ENCODE results near the gene SEZ6. TPM values are rescaled to one million over a fixed set of nuclear protein-coding genes. Genes with fewer than 3 reads are reported as not detected.
"Not testable (repeated sequence)": the region's sequence is repeated elsewhere in the genome, so short reads cannot be mapped to it uniquely, and the experiment has no call there.

The SEZ6 gene
- polyA plus RNA-seq, 2 of the 4 experiments (the other 2 are of a cell fraction): not detected

- no peak for TF ChIP-seq CTCF (IDR thresholded peaks at IDR 0.05)
These were observed 69.9 kb downstream of the SEZ6 start (continued) for GRCh38 chr17:28935744-28936460.

GRCh38 chr17:28934508-28934907 is 71.3 kb downstream of the SEZ6 start:
- H3K4me1 ChIP-seq: peaks cover 18% of the 10 kb centered on the region
- DNase-seq (ENCODE audit: low read depth in 1 of 2, low spot score in 1 of 2); H3K4me2 ChIP-seq; POLR2A ChIA-PET; ATAC-seq; H3K27ac ChIP-seq; H3K4me3 ChIP-seq; FAIRE-seq; H3K9me3 ChIP-seq: not testable (repeated sequence)
- 96% methylated on average over 8 of the region's 8 CpGs for WGBS (ENCODE audit: missing lambda C conversion rate)
- CTCF ChIA-PET: interaction anchor here (1.2 to 38.2 kb wide), 8 partner anchors 9 to 207 kb away, joined by 3 to 685 read pairs (median 6); partner anchors contain the start of genes DHRS13 and FLOT2

DNA sequence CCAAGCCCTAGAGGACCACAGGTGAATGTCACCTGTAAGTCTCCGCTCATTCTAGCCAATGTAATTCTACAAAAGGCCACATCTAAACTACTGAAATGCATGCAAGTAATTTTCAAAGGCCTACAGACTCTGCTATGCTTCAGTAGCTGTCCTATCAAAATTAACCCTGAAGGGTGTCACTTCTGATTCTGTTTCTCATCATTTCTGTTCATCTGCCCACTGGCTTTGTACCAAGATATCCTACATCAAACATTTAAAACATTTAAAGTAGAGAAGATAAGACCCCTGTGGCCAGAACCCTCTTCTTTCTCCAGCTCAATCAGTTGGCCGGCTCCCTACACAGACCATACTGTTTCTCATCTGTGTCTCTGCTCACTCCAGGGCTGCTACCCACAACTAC is 76.0 kb downstream of the SEZ6 start:
- H3K9me3 ChIP-seq: 0 out of 3 replicates have a peak, but pooled peaks cover 3% of the 10 kb centered on the region
- no peak overlapping the region for H3K4me2 ChIP-seq
- TF ChIP-seq PHF8 (IDR thresholded peaks at IDR 0.05; ENCODE audit: borderline replicate concordance, low read depth): no peak
- TF ChIP-seq SMC3 (IDR thresholded peaks at IDR 0.05): no peak
- TF ChIP-seq, protein P1, sequence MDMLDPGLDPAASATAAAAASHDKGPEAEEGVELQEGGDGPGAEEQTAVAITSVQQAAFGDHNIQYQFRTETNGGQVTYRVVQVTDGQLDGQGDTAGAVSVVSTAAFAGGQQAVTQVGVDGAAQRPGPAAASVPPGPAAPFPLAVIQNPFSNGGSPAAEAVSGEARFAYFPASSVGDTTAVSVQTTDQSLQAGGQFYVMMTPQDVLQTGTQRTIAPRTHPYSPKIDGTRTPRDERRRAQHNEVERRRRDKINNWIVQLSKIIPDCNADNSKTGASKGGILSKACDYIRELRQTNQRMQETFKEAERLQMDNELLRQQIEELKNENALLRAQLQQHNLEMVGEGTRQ (IDR thresholded peaks at IDR 0.05): no peak
- TF ChIP-seq MAZ (IDR thresholded peaks at IDR 0.05; ENCODE audit: borderline replicate concordance, low read depth, low read length): no peak
- TF ChIP-seq EHF (CRISPR knock-in tag; IDR thresholded peaks at IDR 0.05): no peak
- TF ChIP-seq JUN (IDR thresholded peaks at IDR 0.05): no peak
- no peak for TF ChIP-seq SREBF2 (IDR thresholded peaks at IDR 0.05)
- TF ChIP-seq, protein P2, sequence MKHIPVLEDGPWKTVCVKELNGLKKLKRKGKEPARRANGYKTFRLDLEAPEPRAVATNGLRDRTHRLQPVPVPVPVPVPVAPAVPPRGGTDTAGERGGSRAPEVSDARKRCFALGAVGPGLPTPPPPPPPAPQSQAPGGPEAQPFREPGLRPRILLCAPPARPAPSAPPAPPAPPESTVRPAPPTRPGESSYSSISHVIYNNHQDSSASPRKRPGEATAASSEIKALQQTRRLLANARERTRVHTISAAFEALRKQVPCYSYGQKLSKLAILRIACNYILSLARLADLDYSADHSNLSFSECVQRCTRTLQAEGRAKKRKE (CRISPR knock-in tag; IDR thresholded peaks at IDR 0.05; ENCODE audit: low read depth): no peak
- no peak for TF ChIP-seq HES2 (IDR thresholded peaks at IDR 0.05)
- no peak for TF ChIP-seq POLR2AphosphoS2 (conservative IDR thresholded peaks at IDR 0.05; ENCODE audit: low read length)
- no peak for TF ChIP-seq RARB (CRISPR knock-in tag; IDR thresholded peaks at IDR 0.05)
- TF ChIP-seq CBX8 (IDR thresholded peaks at IDR 0.05): no peak
- TF ChIP-seq FOSB (CRISPR knock-in tag; IDR thresholded peaks at IDR 0.05): no peak
- no peak for TF ChIP-seq EP300 (IDR thresholded peaks at IDR 0.05)
- TF ChIP-seq BHLHE40 (IDR thresholded peaks at IDR 0.05; ENCODE audit: low read depth, low read length): no peak
- no peak for TF ChIP-seq ESRRA (IDR thresholded peaks at IDR 0.05; ENCODE audit: borderline replicate concordance, low read length)
- H3K4me3 ChIP-seq: no peak overlapping the region
- DNase-seq (ENCODE audit: low read depth in 1 of 2, low spot score in 1 of 2): no peak
- H3K4me1 ChIP-seq: 0 out of 3 replicates have a peak, but pooled peaks cover 4% of the 10 kb centered on the region
- ChIA-PET POLR2A (interaction anchor here (0.9 to 1.6 kb wide), 2 partner anchors 20 to 22 kb away, joined by 3 to 7 read pairs; partner anchors contain the start of gene PHF12), CTCF (interaction anchor here (0.7 to 38.2 kb wide), 6 partner anchors 13 to 202 kb away, joined by 3 to 685 read pairs (median 6); partner anchors contain the start of genes DHRS13, FLOT2 and SEZ6)
- 100% methylated on average over 2 of the region's 2 CpGs for WGBS (ENCODE audit: missing lambda C conversion rate)
- H3K27ac ChIP-seq: no peak overlapping the region
- ATAC-seq: no peak
- FAIRE-seq: no peak
